Jurkat, Clone E6-1 (cell line): ENCODE data around the gene NME1.
A peak's percentile ranks its signal among the peaks of the same experiment; 100 is the strongest.
"Not testable (repeated sequence)": the region's sequence is repeated elsewhere in the genome, so short reads cannot be mapped to it uniquely, and the experiment has no call there.

Experiments used
- DNase-seq: peaks from one replicate; pipeline ENCODE4 v3.0.0-alpha.2; 2011; ENCODE audit warnings: low read depth, low spot score
- H3K4me3 ChIP-seq: 2 replicates; pipeline ENCODE4 v1.5.1; 2011; ENCODE audit warnings: mild to moderate bottlenecking, low read length, control low read depth, moderate library complexity

Gene NME1

GRCh38 chr17:51142597-51142996 is 10.8 kb upstream of the NME1 start:
- H3K4me3 ChIP-seq: no peak overlapping the region
- DNase-seq: no peak

DNA sequence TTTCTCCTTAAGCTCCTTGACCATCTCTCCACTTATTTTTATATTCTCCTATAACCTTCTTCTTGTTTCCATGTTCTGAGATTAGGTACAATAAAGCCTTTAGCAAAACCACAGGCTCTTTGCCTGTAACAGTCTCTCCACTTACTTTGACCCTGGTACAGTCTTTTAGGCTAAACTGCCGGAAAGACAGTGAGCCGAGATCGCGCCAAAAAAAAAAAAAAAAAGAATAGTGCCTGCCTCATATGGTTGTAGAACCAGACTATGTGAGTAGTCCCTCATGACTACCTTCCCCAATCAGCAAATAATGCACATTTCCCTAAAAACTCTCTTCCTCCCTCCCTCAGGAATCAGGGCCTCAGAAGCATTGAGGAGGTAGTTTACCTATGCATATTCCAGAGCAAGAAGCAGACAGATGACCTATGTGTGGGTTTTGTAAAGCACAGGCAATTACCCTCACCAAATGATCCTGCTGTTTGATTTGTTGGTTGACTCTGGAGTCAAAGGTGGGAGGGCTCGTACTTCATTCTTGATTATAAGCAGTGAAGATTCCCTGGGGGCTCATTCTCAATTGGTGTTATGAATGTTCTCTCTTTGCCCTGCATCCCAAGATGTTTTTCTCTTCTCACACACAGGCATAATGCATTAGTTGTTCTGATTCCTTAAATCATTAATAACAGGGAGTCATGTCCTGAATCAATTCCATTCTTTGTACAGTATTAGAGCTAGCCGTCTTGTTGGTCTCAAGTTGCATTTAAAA is 8.9 kb upstream of the NME1 start:
- no peak for DNase-seq
- no peak overlapping the region for H3K4me3 ChIP-seq

GRCh38 chr17:51147650-51148049 is 5.7 kb upstream of the NME1 start:
- no peak for DNase-seq

DNA sequence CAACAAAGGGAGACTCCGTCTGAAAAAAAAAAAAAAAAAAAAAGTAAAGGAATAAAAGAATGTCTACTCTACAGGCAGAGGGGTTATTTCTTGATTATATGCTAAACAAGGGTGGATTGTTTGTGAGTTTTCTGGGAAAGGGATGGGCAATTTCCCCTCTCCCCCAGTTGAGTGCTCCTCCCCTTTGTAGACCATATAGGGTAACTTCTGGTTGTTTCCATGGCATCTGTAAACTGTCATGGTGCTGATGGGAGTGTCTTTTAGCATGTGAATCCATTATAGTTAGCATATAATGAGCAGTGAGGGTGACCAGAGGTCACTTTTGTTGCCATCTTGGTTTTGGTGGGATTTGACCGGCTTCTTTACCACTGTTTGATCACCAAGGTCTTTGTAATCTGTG is 4.2 kb upstream of the NME1 start:
- no peak overlapping the region for H3K4me3 ChIP-seq
- DNase-seq: no peak

More at GRCh38 chr17:51147650-51148049, 5.7 kb upstream of the NME1 start:
- no peak overlapping the region for H3K4me3 ChIP-seq

- no peak for DNase-seq
- no peak overlapping the region for H3K4me3 ChIP-seq
Measured at GRCh38 chr17:51150932-51151331, 2.4 kb upstream of the NME1 start.

GRCh38 chr17:51152766-51153209 is 571 bp upstream of the NME1 start:
- DNase-seq: no peak
- H3K4me3 ChIP-seq: peak overlapping the region; percentile 68

DNA sequence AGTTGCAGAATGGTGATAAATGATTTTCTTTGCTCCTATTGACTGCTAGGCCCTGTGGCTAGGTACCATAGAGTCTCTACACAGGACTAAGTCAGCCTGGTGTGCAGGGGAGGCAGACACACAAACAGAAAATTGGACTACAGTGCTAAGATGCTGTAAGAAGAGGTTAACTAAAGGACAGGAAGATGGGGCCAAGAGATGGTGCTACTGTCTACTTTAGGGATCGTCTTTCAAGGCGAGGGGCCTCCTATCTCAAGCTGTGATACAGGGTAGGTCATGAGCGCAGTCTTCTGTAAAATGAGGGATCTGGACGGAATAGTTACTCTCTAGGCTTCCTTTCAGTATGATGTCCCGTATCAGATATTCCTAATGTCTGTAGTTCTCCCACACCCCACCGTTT is 817 bp downstream of the NME1 start:
- peak overlapping the region; percentile 68 for H3K4me3 ChIP-seq
- no peak for DNase-seq

DNA sequence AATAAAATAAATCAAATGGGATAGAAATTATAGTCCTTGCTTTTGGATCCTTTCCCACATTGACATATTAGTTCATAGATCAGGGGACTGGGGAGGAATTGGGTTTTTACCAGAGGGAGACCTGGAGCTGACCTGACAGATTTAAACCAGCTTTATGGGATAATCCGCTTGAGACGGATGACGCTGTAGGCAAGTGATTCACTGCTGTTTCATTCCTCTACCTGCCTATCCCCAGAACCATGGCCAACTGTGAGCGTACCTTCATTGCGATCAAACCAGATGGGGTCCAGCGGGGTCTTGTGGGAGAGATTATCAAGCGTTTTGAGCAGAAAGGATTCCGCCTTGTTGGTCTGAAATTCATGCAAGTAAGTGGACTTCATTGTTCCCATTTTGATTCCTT is 2.1 kb downstream of the NME1 start:
- H3K4me3 ChIP-seq: no peak overlapping the region

GRCh38 chr17:51159604-51160003 is 6.2 kb downstream of the NME1 start:
- DNase-seq: no peak
- H3K4me3 ChIP-seq: no peak overlapping the region

More for the DNA sequence above, 2.1 kb downstream of the NME1 start:
- no peak for DNase-seq

DNA sequence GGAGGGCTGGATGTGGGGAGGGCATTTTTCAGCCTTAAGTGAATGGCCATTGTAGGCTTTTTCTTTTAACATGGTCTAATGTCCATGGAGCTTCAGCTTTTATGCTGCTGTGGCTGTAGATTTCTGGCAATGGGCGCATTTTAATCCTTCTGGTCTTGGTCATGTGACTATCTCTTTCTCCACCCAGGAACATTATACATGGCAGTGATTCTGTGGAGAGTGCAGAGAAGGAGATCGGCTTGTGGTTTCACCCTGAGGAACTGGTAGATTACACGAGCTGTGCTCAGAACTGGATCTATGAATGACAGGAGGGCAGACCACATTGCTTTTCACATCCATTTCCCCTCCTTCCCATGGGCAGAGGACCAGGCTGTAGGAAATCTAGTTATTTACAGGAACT is 8.2 kb downstream of the NME1 start:
- H3K4me3 ChIP-seq: no peak overlapping the region
- DNase-seq: no peak

DNA sequence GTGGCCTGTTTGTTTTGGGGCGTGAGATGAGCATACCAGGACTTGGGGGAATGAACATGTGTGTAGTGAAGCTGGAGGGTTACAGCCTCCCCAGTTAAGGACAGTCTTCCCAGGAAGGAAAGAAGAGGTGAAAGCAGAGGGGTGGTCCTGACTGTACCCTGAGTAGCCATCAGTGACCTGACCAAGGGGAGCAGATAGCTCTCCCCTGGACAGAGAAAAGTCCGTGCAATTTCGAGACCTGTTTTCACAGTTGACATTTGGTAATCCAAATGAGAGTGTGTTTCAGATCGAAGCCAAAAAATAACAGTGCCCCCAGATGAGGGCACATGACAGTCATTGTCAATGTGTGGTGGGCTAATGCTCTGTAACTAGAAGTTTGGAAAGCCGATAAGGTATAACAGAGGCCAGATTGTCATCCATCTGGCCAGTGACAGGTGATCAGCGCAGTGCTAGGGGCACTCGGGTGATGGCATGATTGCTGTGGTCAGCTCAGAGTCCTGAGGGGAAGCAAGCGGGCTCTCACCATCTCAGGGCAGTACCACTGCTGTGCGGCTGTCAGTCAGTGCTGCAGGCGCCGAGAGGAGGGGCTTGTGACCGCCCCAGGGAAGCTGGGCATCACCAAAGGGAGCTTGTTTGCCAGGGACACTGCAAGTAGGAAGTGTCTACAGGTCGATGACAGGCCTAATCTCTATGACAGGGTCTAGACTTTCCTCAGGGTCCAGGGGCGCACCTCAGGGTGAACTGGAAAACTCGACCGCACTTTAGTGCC is 11.7 kb downstream of the NME1 start:
- DNase-seq: no peak
- no peak overlapping the region for H3K4me3 ChIP-seq

DNA sequence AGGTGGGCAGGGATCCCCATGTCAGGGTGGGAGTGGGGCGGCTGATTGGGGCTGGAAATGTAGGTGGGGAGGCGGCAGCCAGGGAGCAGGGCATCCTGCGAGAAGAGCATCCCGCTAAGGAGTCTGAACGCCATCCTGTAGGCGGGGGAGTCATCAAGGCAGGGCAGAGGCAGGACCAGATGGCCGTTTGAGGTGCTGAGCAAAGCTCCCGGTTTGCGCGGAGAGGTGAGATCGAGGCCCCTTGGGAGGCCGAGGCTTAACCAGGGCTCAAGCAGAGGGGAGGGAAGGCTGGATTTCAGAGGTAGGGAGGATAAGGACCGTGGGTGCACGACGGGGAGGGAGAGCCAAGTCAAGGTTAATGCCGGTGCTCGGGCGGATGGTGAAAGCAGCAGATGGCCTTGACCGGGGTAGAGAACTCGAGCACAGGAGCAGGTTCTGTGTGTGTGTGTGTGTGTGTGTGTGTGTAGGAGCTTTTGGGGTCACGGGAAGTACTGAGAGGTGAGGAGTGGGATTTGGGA is 12.4 kb downstream of the NME1 start:
- peak overlapping the region; percentile 85 for H3K4me3 ChIP-seq
- no peak for DNase-seq

GRCh38 chr17:51166198-51166986 is 13.0 kb downstream of the NME1 start, which contains the start of gene NME2:
Gene NME2, plus strand, starts transcription at chr17:51166411. Its CDS starts 420 bp downstream, at chr17:51166831.
- peak; percentile 43 for DNase-seq
- peak within 1 kb of the TSS; percentile 85 for H3K4me3 ChIP-seq

GRCh38 chr17:51166987-51167931 is 13.9 kb downstream of the NME1 start:
- no peak for DNase-seq
- peak overlapping the region; percentile 85 for H3K4me3 ChIP-seq

- no peak overlapping the region for H3K4me3 ChIP-seq
- no peak for DNase-seq
Measured at GRCh38 chr17:51169340-51169739, 16.0 kb downstream of the NME1 start.

DNA sequence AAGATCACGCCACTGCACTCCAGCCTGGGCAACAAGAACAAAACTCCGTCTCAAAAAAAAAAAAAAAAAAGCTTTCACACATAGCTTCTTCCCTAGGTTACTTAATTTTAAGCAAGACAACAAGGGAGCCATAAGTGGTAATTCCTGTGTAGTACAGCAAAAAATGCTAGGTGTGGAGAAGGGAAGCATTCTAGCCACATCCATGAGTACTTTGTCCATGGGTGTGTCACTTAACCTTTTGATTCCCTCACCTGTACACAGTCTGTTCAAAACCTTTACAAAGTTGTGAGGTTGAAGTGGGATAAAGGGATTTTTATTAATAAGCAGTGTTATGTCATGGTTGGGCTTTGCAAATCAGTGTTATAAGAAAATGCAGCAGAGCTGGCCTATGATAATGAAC is 17.4 kb downstream of the NME1 start:
- no peak overlapping the region for H3K4me3 ChIP-seq
- DNase-seq: no peak

DNA sequence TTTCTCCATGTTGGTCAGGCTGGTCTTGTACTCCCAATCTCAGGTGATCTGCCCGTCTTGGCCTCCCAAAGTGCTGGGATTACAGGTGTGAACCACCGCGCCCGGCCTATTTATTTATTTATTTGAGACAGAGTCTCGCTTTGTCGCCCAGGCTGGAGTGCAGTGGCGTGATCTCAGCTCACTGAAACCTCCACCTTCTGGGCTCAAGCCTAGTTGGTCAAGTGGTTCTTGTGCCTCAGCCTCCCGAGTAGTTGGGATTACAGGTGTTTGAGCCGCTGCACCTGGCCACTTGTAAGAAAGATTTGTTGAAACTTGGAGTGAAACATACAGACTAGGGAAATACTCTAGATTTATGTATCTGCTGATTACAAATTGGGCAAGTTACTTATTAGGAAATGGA is 18.7 kb downstream of the NME1 start:
- DNase-seq, H3K4me3 ChIP-seq: not testable (repeated sequence)

DNA sequence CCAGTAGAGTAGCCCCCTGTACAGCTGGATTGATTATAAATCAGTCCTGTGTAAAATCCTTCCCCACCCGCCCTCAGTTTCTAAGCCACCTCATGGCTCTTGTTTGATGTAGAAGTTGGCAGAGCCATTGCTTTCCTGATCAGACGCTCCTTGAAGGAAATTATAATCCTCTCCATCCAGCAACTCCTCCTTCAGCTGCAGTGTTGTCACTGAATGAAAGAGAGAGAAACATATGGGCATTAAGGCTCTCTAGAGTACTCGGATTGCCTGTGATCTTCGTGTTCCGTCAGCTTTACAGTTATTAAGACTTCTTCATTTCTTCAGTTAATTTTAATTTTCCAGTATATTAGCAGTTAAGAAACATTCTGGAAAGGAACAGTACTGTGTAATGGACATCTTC is 27.1 kb downstream of the NME1 start:
- no peak for DNase-seq

More for the DNA sequence above, 27.1 kb downstream of the NME1 start:
- no peak overlapping the region for H3K4me3 ChIP-seq
